ENCODE data around the gene TUBB4B. TPM values are rescaled to one million over a fixed set of nuclear protein-coding genes. Genes with fewer than 3 reads are reported as not detected.

The TUBB4B gene
- total RNA-seq, 2 experiments from 2014 or later = 417 to 443 TPM

DNA sequence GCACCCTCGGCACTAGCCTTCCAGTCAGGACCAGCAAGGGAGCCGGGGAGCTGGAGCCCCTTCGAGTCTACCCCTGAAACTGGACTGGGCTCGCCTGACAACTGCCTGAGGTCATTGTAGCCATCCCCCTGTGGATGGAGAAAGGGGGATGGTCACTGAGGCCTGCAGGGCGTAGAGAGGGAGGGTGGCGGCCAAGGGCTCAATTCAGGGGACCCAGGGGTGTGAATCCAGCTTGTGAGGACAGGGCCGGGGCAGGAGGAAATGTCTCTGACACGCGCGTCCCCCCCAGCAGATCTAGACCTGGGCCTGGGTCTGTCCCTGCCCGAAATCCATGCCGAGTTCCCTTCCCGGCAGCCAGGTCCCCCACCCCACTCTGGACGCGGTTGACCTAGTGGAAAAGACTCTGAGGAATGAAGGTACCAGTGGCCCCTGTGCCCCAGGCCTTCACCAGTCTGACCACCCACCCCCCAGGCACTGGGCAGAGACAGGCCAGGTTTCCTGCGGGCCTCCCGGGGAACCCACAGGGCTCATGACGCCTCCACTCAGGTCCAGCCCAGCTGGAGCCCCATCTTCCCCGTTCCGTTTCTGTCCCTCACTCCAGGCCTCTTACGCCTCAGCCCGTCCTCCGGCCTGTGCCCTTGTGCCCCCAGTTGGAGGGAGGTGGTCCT is 9.6 kb upstream of the TUBB4B start:
- BruUV-seq (replicated peaks) = no TSS peak
- H3K4me3 ChIP-seq (ENCODE audit: low read depth, low read length, poor library complexity, severe bottlenecking) = no peak overlapping the region
- H3K27ac ChIP-seq (ENCODE audit: low read depth, low read length, poor library complexity, severe bottlenecking) = no peak overlapping the region
- no peaks in the 10 kb centered on the region for H3K79me2 ChIP-seq (ENCODE audit: insufficient read depth, low read depth, low read length)
- no peaks in the 10 kb centered on the region for H4K20me1 ChIP-seq (ENCODE audit: insufficient read depth, low read length)
- TF ChIP-seq EZH2phosphoT487 (IDR thresholded peaks at IDR 0.05; ENCODE audit: borderline replicate concordance, low read depth, low read length) (no peak), CTCF (conservative IDR thresholded peaks at IDR 0.05; ENCODE audit: low read length) (no peak)
- no peak for DNase-seq (ENCODE audit: low spot score)
- intact Hi-C loops (cut with micrococcal nuclease; ENCODE audit: unreplicated experiment) = no loop called here
- H3K9me3 ChIP-seq (ENCODE audit: low read length) = no peaks in the 10 kb centered on the region
- no peaks in the 10 kb centered on the region for H3K9me2 ChIP-seq (ENCODE audit: insufficient read depth, low read length)
- no peak overlapping the region for H3K4me2 ChIP-seq (ENCODE audit: low read length)
- H3K36me3 ChIP-seq (ENCODE audit: insufficient read depth, low read length) = no peaks in the 10 kb centered on the region
- CTCF ChIA-PET (ENCODE audit: unreplicated experiment) = interaction anchor here (0.5 kb wide), 1 partner anchor 164 kb away, joined by 4 read pairs; no protein-coding TSS in a partner anchor
- POLR2A ChIA-PET = no interaction called here
- H3K4me1 ChIP-seq (ENCODE audit: insufficient read depth, low read length, poor library complexity, severe bottlenecking) = peaks cover 25% of the 10 kb centered on the region
- H2AFZ ChIP-seq (ENCODE audit: low read length) = no peak overlapping the region

DNA sequence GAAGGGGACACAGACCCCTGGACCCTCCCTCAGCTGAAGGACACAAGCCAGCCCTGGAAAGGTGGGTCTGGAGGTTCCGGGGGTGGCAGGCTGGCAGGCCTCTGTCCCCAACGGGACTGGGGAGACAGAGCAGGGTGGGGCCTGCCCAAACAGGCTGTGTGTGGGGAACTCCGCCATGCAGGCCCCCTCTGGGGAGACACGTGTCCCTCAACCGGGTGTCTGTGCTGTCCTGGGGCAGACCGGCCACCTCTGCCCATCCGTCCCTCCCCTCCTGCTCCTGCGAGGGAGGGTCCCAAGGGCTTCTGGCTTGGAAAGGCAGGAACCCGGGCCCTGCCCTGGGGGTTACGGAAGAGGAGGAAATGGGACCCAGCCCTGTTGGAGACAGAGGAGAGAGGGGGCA is 9.0 kb upstream of the TUBB4B start:
- no peak overlapping the region for H3K4me3 ChIP-seq (ENCODE audit: low read depth, low read length, poor library complexity, severe bottlenecking)
- H3K36me3 ChIP-seq (ENCODE audit: insufficient read depth, low read length) = no peaks in the 10 kb centered on the region
- BruUV-seq (replicated peaks) = no TSS peak
- DNase-seq (ENCODE audit: low spot score) = no peak
- POLR2A ChIA-PET = no interaction called here
- no peaks in the 10 kb centered on the region for H3K9me3 ChIP-seq (ENCODE audit: low read length)
- no peak for TF ChIP-seq EZH2phosphoT487 (IDR thresholded peaks at IDR 0.05; ENCODE audit: borderline replicate concordance, low read depth, low read length)
- no peak for TF ChIP-seq CTCF (conservative IDR thresholded peaks at IDR 0.05; ENCODE audit: low read length)
- intact Hi-C loops (cut with micrococcal nuclease; ENCODE audit: unreplicated experiment) = no loop called here
- H4K20me1 ChIP-seq (ENCODE audit: insufficient read depth, low read length) = no peaks in the 10 kb centered on the region
- H3K4me2 ChIP-seq (ENCODE audit: low read length) = no peak overlapping the region
- no peak overlapping the region for H2AFZ ChIP-seq (ENCODE audit: low read length)
- H3K27ac ChIP-seq (ENCODE audit: low read depth, low read length, poor library complexity, severe bottlenecking) = no peak overlapping the region
- no peaks in the 10 kb centered on the region for H3K79me2 ChIP-seq (ENCODE audit: insufficient read depth, low read depth, low read length)
- peaks cover 31% of the 10 kb centered on the region for H3K4me1 ChIP-seq (ENCODE audit: insufficient read depth, low read length, poor library complexity, severe bottlenecking)
- H3K9me2 ChIP-seq (ENCODE audit: insufficient read depth, low read length) = no peaks in the 10 kb centered on the region
- CTCF ChIA-PET (ENCODE audit: unreplicated experiment) = no interaction called here

DNA sequence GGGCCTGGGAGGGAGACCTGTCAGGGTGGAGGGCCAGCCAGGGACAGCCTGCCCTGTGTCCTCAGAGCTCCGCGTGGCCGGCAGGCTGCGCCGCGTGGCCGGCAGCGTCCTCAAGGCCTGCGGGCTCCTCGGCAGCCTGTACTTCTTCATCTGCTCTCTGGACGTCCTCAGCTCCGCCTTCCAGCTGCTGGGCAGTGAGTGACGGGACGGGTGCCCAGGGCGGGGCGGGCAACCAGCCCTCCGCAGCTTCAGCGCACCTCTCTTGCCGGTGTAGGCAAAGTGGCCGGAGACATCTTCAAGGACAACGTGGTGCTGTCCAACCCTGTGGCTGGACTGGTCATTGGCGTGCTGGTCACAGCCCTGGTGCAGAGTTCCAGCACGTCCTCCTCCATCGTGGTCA is 8.6 kb upstream of the TUBB4B start:
- Histone ChIP-seq H3K9me3 (ENCODE audit: low read length) (no peaks in the 10 kb centered on the region), H4K20me1 (ENCODE audit: insufficient read depth, low read length) (no peaks in the 10 kb centered on the region), H3K9me2 (ENCODE audit: insufficient read depth, low read length) (no peaks in the 10 kb centered on the region), H3K4me1 (ENCODE audit: insufficient read depth, low read length, poor library complexity, severe bottlenecking) (peaks cover 32% of the 10 kb centered on the region), H3K4me3 (ENCODE audit: low read depth, low read length, poor library complexity, severe bottlenecking) (no peak overlapping the region), H3K79me2 (ENCODE audit: insufficient read depth, low read depth, low read length) (no peaks in the 10 kb centered on the region), H3K27ac (ENCODE audit: low read depth, low read length, poor library complexity, severe bottlenecking) (no peak overlapping the region), H3K4me2 (ENCODE audit: low read length) (no peak overlapping the region), H2AFZ (ENCODE audit: low read length) (no peak overlapping the region), H3K36me3 (ENCODE audit: insufficient read depth, low read length) (no peaks in the 10 kb centered on the region)
- CTCF ChIA-PET (ENCODE audit: unreplicated experiment) = no interaction called here
- POLR2A ChIA-PET = no interaction called here
- no peak for DNase-seq (ENCODE audit: low spot score)
- no TSS peak for BruUV-seq (replicated peaks)
- intact Hi-C loops (cut with micrococcal nuclease; ENCODE audit: unreplicated experiment) = no loop called here
- no peak for TF ChIP-seq EZH2phosphoT487 (IDR thresholded peaks at IDR 0.05; ENCODE audit: borderline replicate concordance, low read depth, low read length)
- no peak for TF ChIP-seq CTCF (conservative IDR thresholded peaks at IDR 0.05; ENCODE audit: low read length)

All from OCI-LY7 (cell line).